HCT116 (cell line): Measurements from ENCODE around the gene MAP3K20. TPM values are rescaled to one million over a fixed set of nuclear protein-coding genes. Genes with fewer than 3 reads are reported as not detected.

Experiments
- ATAC-seq: fragments of 200-7000 bp; cut with Tn5 transposase; 2 replicates; pipeline ENCODE4 v1.9.1; 2020; ENCODE audit warnings: mild to moderate bottlenecking, moderate library complexity
- BruUV-seq: library from RNA; stranded (reverse); fragments of 400-500 nt; replicated peaks from 2 replicates; lab custom pipeline; 2021; lab: Mats Ljungman, UMichigan
- CTCF ChIA-PET: fragments of 300-600 bp; sonication (Branson Sonifier 250); formaldehyde crosslinking; loops from one replicate; lab custom pipeline; 2021; ENCODE audit warnings: antibody characterized with exemption; lab: Charles Lee
- POLR2A ChIA-PET: fragments of 300-600, 350-600 bp; sonication (Branson Sonifier 250); formaldehyde crosslinking; loops from one replicate; lab custom pipeline; 2021; ENCODE audit warnings: antibody characterized with exemption; lab: Charles Lee
- RAD21 ChIA-PET, 2 experiments: fragments of 300-600 bp; sonication (Branson Sonifier 250); formaldehyde crosslinking; loops; one replicate each; lab custom pipeline; 2023; ENCODE audit warnings: low total read pairs in 2 of 2; ENCODE audit not compliant: uncharacterized antibody in 2 of 2, unreplicated experiment in 2 of 2, low non-redundant PET in 1 of 2; lab: Charles Lee
- DNase-seq: peaks from one replicate; pipeline ENCODE4 v3.0.0-alpha.2; 2010; ENCODE audit warnings: low read depth, low spot score
- H2AFZ ChIP-seq: fragments of 200-600 bp; shearing (Covaris generic), sonication (generic); 2 replicates; pipeline ENCODE4 v1.6.1; 2017; ENCODE audit warnings: low read depth, mixed run types, mixed read lengths, antibody characterized with exemption, low read length; ENCODE audit not compliant: poor library complexity, severe bottlenecking
- H3K27ac ChIP-seq: 2 replicates; pipeline ENCODE4 v1.5.1; 2012; ENCODE audit warnings: low read depth, low read length
- H3K27me3 ChIP-seq: fragments of 200-600 bp; sonication (generic); 2 replicates; pipeline ENCODE4 v1.6.1; 2016; ENCODE audit warnings: mixed run types, low read length, mixed read lengths; ENCODE audit not compliant: insufficient read depth
- H3K36me3 ChIP-seq, 2 experiments: fragments of 200-500 bp in 1 of 2; fragments of 200-600 bp in 1 of 2; sonication (Bioruptor generic) in 1 of 2; sonication (generic) in 1 of 2; 2 replicates each; pipeline versions ENCODE4 v1.5.1 to v1.6.1; 2014 to 2016; ENCODE audit warnings: low read length in 2 of 2, inconsistent platforms in 1 of 2, mixed read lengths in 1 of 2, mixed run types in 1 of 2; ENCODE audit not compliant: insufficient read depth in 2 of 2, control insufficient read depth in 1 of 2
- H3K4me1 ChIP-seq, 2 experiments: fragments of 200-600 bp in 1 of 2; sonication (generic) in 1 of 2; 2 replicates each; pipeline versions ENCODE4 v1.5.1 to v1.6.1; 2012 to 2017; ENCODE audit warnings: low read length in 2 of 2, inconsistent platforms in 1 of 2, mild to moderate bottlenecking in 1 of 2, mixed read lengths in 1 of 2, mixed run types in 1 of 2, moderate library complexity in 1 of 2; ENCODE audit not compliant: insufficient read depth in 2 of 2, control insufficient read depth in 1 of 2
- H3K4me2 ChIP-seq: fragments of 200-600 bp; sonication (generic); 2 replicates; pipeline ENCODE4 v1.6.1; 2017; ENCODE audit warnings: mixed run types, low read length, mixed read lengths
- H3K4me3 ChIP-seq, 2 experiments: fragments of 200-600 bp in 1 of 2; sonication (generic) in 1 of 2; replicated peaks in 1 of 2; 2 replicates each; pipeline ENCODE4 v1.5.1; 2011 to 2016; ENCODE audit warnings: low read length in 2 of 2, control low read depth in 1 of 2, low read depth in 1 of 2, mild to moderate bottlenecking in 1 of 2, mixed read lengths in 1 of 2, mixed run types in 1 of 2
- H3K79me2 ChIP-seq: fragments of 200-600 bp; sonication (generic); 2 replicates; pipeline ENCODE4 v1.6.1; 2017; ENCODE audit warnings: mild to moderate bottlenecking, mixed run types, low read length, moderate library complexity, mixed read lengths; ENCODE audit not compliant: insufficient read depth
- H3K9ac ChIP-seq: fragments of 200-600 bp; sonication (generic); 2 replicates; pipeline ENCODE4 v1.6.1; 2016; ENCODE audit warnings: low read length, mixed read lengths
- H3K9me2 ChIP-seq: fragments of 200-600 bp; sonication (generic), shearing (Covaris generic); 2 replicates; pipeline ENCODE4 v1.6.1; 2017; ENCODE audit warnings: mixed run types, mild to moderate bottlenecking, moderate library complexity; ENCODE audit not compliant: insufficient read depth
- H3K9me3 ChIP-seq, 2 experiments: fragments of 200-500 bp in 1 of 2; fragments of 200-600 bp in 1 of 2; sonication (Bioruptor generic) in 1 of 2; sonication (generic) in 1 of 2; 2 replicates each; pipeline ENCODE4 v1.6.1; 2014 to 2017; ENCODE audit warnings: low read length in 2 of 2, mixed read lengths in 2 of 2, inconsistent platforms in 1 of 2, low read depth in 1 of 2, mild to moderate bottlenecking in 1 of 2, mixed run types in 1 of 2, moderate library complexity in 1 of 2; ENCODE audit not compliant: control insufficient read depth in 1 of 2, insufficient read depth in 1 of 2
- H4K20me1 ChIP-seq: fragments of 200-600 bp; sonication (generic), shearing (Covaris generic); 2 replicates; pipeline ENCODE4 v1.6.1; 2017; ENCODE audit warnings: mixed run types, mild to moderate bottlenecking, moderate library complexity; ENCODE audit not compliant: insufficient read depth
- ATF3 ChIP-seq: IDR thresholded peaks from 2 replicates; pipeline ENCODE4 v1.6.1; 2012
- CBX3 ChIP-seq: IDR thresholded peaks from 2 replicates; pipeline ENCODE4 v1.6.1; 2012; ENCODE audit warnings: low read depth
- CEBPB ChIP-seq: IDR thresholded peaks from 2 replicates; pipeline ENCODE4 v1.6.1; 2012; ENCODE audit warnings: low read depth
- ELF1 ChIP-seq: IDR thresholded peaks from 2 replicates; pipeline ENCODE4 v1.6.1; 2012; ENCODE audit warnings: low read depth, borderline replicate concordance
- EZH2phosphoT487 ChIP-seq: fragments of 200-600 bp; IDR thresholded peaks from 2 replicates; pipeline ENCODE4 v1.6.1; 2018; ENCODE audit warnings: antibody characterized with exemption, borderline replicate concordance
- MAX ChIP-seq: IDR thresholded peaks from 2 replicates; pipeline ENCODE4 v1.6.1; 2012
- POLR2A ChIP-seq: IDR thresholded peaks from 2 replicates; pipeline ENCODE4 v1.7.0; 2011; ENCODE audit warnings: borderline replicate concordance; ENCODE audit not compliant: insufficient read depth, insufficient read length; ENCODE audit errors: extremely low read depth
- POLR2AphosphoS5 ChIP-seq: IDR thresholded peaks from 2 replicates; pipeline ENCODE4 v1.6.1; 2011; ENCODE audit warnings: mild to moderate bottlenecking, low read depth, low read length, moderate library complexity
- REST ChIP-seq: IDR thresholded peaks from 2 replicates; pipeline ENCODE4 v1.6.1; 2012; ENCODE audit warnings: low read depth
- SRF ChIP-seq: IDR thresholded peaks from 2 replicates; pipeline ENCODE4 v1.6.1; 2012; ENCODE audit warnings: low read depth
- YY1 ChIP-seq: IDR thresholded peaks from 2 replicates; pipeline ENCODE4 v1.6.1; 2011; ENCODE audit warnings: low read length, low read depth, moderate library complexity, mild to moderate bottlenecking; ENCODE audit not compliant: insufficient replicate concordance; ENCODE audit errors: extremely low read depth
- ZBTB33 ChIP-seq: IDR thresholded peaks from 2 replicates; pipeline ENCODE4 v1.6.1; 2011; ENCODE audit warnings: mild to moderate bottlenecking, low read length, moderate library complexity; ENCODE audit not compliant: insufficient replicate concordance; ENCODE audit errors: extremely low read depth
- ZFX ChIP-seq: fragments of 450-650 bp; IDR thresholded peaks from 2 replicates; pipeline ENCODE4 v1.6.1; 2017
- ZNF274 ChIP-seq: fragments of 200-500 bp; sonication (Bioruptor generic); IDR thresholded peaks from 2 replicates; pipeline ENCODE4 v1.6.1; 2014; ENCODE audit warnings: mild to moderate bottlenecking, low read depth, low read length, inconsistent platforms
- intact Hi-C: fragments of 100-400 bp; cut with micrococcal nuclease; formaldehyde crosslinking; loops from 2 replicates; pipeline ENCODE4 v1.10.0; 2022
- total RNA-seq: library from RNA; stranded (reverse); gene quantifications from one replicate; pipeline ENCODE4 v1.2.1, GENCODE V29; 2021; ENCODE audit not compliant: unreplicated experiment

Gene MAP3K20
- total RNA-seq, 1 experiment from 2014 or later, result 40.0 TPM

GRCh38 chr2:173043476-173043875 is 32.2 kb upstream of the MAP3K20 start:
- Histone ChIP-seq H3K27me3 (no peaks in the 10 kb centered on the region), H3K9me2 (no peaks in the 10 kb centered on the region), H3K4me1 (peaks cover 7 to 11% of the 10 kb centered on the region in 2 experiments), H3K4me2 (no peak overlapping the region), H3K79me2 (no peaks in the 10 kb centered on the region), H2AFZ (no peak overlapping the region), H3K9ac (no peak overlapping the region), H3K9me3 (no peaks in the 10 kb centered on the region), H4K20me1 (no peaks in the 10 kb centered on the region), H3K4me3 (no peak overlapping the region), H3K27ac (no peak overlapping the region), H3K36me3 (no peaks in the 10 kb centered on the region)
- no TSS peak for BruUV-seq
- intact Hi-C loops, result no loop called here
- TF ChIP-seq MAX (no peak), CBX3 (no peak), POLR2A (no peak), POLR2AphosphoS5 (no peak), ZBTB33 (no peak), ZFX (no peak), YY1 (no peak), ATF3 (no peak), ELF1 (no peak), CEBPB (no peak), REST (no peak), ZNF274 (no peak), EZH2phosphoT487 (no peak), SRF (no peak)
- ChIA-PET CTCF (no interaction called here), RAD21 (no interaction called here), POLR2A (no interaction called here)
- DNase-seq (no peak), ATAC-seq (no peak)
